Lung (tissue), 12 donors: ENCODE measurements around the gene TTLL9. TPM values are rescaled to one million over a fixed set of nuclear protein-coding genes. Genes with fewer than 3 reads are reported as not detected.
A peak's percentile ranks its signal among the peaks of the same experiment; 100 is the strongest.

Source experiments
- ATAC-seq: fragments of 200-7000 bp; cut with Tn5 transposase; one replicate; pipeline ENCODE4 v1.9.1; 2020; ENCODE audit warnings: moderate number of reproducible peaks; ENCODE audit not compliant: insufficient read depth, low FRiP score
- DNase-seq, 3 donors: peaks; one replicate each; pipeline ENCODE4 v3.0.0-alpha.2; 2013 to 2017
- H3K27ac ChIP-seq, 2 donors: one replicate each; pipeline ENCODE4 v1.5.1; 2013; ENCODE audit warnings: mild to moderate bottlenecking in 2 of 2, moderate library complexity in 2 of 2, control low read depth in 1 of 2, inconsistent platforms in 1 of 2, low read depth in 1 of 2, low read length in 1 of 2
- H3K27me3 ChIP-seq, 3 donors: one replicate each; pipeline ENCODE4 v1.5.1; 2013; ENCODE audit warnings: low read length in 2 of 3; ENCODE audit not compliant: control insufficient read depth in 3 of 3, insufficient read depth in 3 of 3
- H3K36me3 ChIP-seq, 4 donors: one replicate each; pipeline ENCODE4 v1.5.1; 2013; ENCODE audit warnings: low read length in 4 of 4, mild to moderate bottlenecking in 1 of 4, moderate library complexity in 1 of 4; ENCODE audit not compliant: control insufficient read depth in 4 of 4, insufficient read depth in 4 of 4
- H3K4me1 ChIP-seq, 5 donors: one replicate each; pipeline ENCODE4 v1.5.1; 2013; ENCODE audit warnings: low read length in 5 of 5, mild to moderate bottlenecking in 2 of 5, moderate library complexity in 1 of 5; ENCODE audit not compliant: control insufficient read depth in 5 of 5, insufficient read depth in 5 of 5
- H3K4me3 ChIP-seq: one replicate; pipeline ENCODE4 v1.5.1; 2013; ENCODE audit warnings: mild to moderate bottlenecking, control low read depth, moderate library complexity
- H3K9ac ChIP-seq, 2 donors: one replicate each; pipeline ENCODE4 v1.5.1; 2013; ENCODE audit warnings: low read length in 2 of 2, control low read depth in 1 of 2; ENCODE audit not compliant: insufficient read depth in 1 of 2
- H3K9me3 ChIP-seq, 4 donors: one replicate each; pipeline ENCODE4 v1.5.1; 2013; ENCODE audit warnings: low read length in 3 of 4, mild to moderate bottlenecking in 1 of 4, moderate library complexity in 1 of 4; ENCODE audit not compliant: control insufficient read depth in 4 of 4, insufficient read depth in 3 of 4
- CTCF ChIP-seq: IDR thresholded peaks from 2 replicates; pipeline ENCODE4 v1.5.1; 2012; ENCODE audit warnings: mild to moderate bottlenecking; ENCODE audit errors: control extremely low read depth, extremely low read depth
- WGBS, 2 donors: extraction: QIAGEN DNeasy Blood & Tissue Kit; methylation state at CpG; one replicate each; pipeline ENCODE4 v1.1.7; 2013; 5-methylcytosine and 5-hydroxymethylcytosine counted together
- polyA plus RNA-seq, 2 donors: library from polyadenylated mRNA; stranded (reverse); fragments of 200-250 nt; gene quantifications; one replicate each; pipeline ENCODE4 v1.2.1, GENCODE V29; 2013
- total RNA-seq, 2 donors: library from RNA; depleted of rRNA in 1 of 2; stranded (reverse); fragments of >200 nt in 1 of 2; gene quantifications; one replicate each; pipeline ENCODE4 v1.2.1, GENCODE V29; 2014 to 2021
- donor health status: control.
- donor health status: control.
- donor health status: Bipolar disorder and iron deficiency.
- donor health status: healthy.
- donor health status: DM: yes; HTN: yes; CAD: no.

Gene TTLL9
- total and polyA plus RNA-seq, 4 donors: 1.9 to 8.9 (median 4.8) TPM

- DNase-seq: no peak
- peaks cover 0 to 16% (median 4%) of the 10 kb centered on the region in 5 donors for H3K4me1 ChIP-seq
- no peak overlapping the region for H3K4me3 ChIP-seq
- no peak for TF ChIP-seq CTCF
- no peak for ATAC-seq
- peaks cover 0 to 9% (median 0%) of the 10 kb centered on the region in 3 donors for H3K27me3 ChIP-seq
- no peak overlapping the region for H3K9ac ChIP-seq
- H3K27ac ChIP-seq: no peak overlapping the region
- H3K36me3 ChIP-seq: no peaks in the 10 kb centered on the region
- 70 to 75% methylated on average over 15 of the region's 15 CpGs for WGBS, 2 donors
- no peaks in the 10 kb centered on the region for H3K9me3 ChIP-seq
Measured at GRCh38 chr20:31857861-31858759, 12.3 kb upstream of the TTLL9 start.

GRCh38 chr20:31858760-31859083 is 11.7 kb upstream of the TTLL9 start:
- DNase-seq (no peak), ATAC-seq (no peak)
- H3K36me3 ChIP-seq: no peaks in the 10 kb centered on the region
- H3K4me1 ChIP-seq: peaks cover 0 to 16% (median 4%) of the 10 kb centered on the region in 5 donors
- H3K9me3 ChIP-seq: no peaks in the 10 kb centered on the region
- H3K9ac ChIP-seq: no peak overlapping the region
- peaks cover 0 to 9% (median 0%) of the 10 kb centered on the region in 3 donors for H3K27me3 ChIP-seq
- WGBS, 2 donors: 19 to 37% methylated on average over 3 of the region's 3 CpGs
- no peak for TF ChIP-seq CTCF
- H3K4me3 ChIP-seq: no peak overlapping the region
- no peak overlapping the region for H3K27ac ChIP-seq

- ATAC-seq: no peak
Measured at GRCh38 chr20:31859266-31859997, 11.0 kb upstream of the TTLL9 start.

More at GRCh38 chr20:31859266-31859997, 11.0 kb upstream of the TTLL9 start:
- Histone ChIP-seq H3K36me3 (no peaks in the 10 kb centered on the region), H3K4me1 (peaks cover 0 to 16% (median 4%) of the 10 kb centered on the region in 5 donors), H3K4me3 (no peak overlapping the region), H3K9ac (no peak overlapping the region), H3K27me3 (peaks cover 0 to 9% (median 0%) of the 10 kb centered on the region in 3 donors), H3K9me3 (no peaks in the 10 kb centered on the region), H3K27ac (no peak overlapping the region)
- no peak for TF ChIP-seq CTCF
- DNase-seq: peak in 1 of 3 donors; percentile 4
- 91 to 93% methylated on average over 5 of the region's 5 CpGs for WGBS, 2 donors
